RCC 7860 (cell line): ENCODE results near the gene CD48.
"Not testable (repeated sequence)": the region's sequence is repeated elsewhere in the genome, so short reads cannot be mapped to it uniquely, and the experiment has no call there.

Experiments
- DNase-seq: peaks from one replicate; pipeline ENCODE4 v3.0.0-alpha.2; 2015; ENCODE audit warnings: low spot score
- FAIRE-seq: peaks from 2 replicates; lab custom pipeline; 2012; peaks lifted over from hg19 to GRCh38; lab: Jason Lieb, UNC

The CD48 gene

DNA sequence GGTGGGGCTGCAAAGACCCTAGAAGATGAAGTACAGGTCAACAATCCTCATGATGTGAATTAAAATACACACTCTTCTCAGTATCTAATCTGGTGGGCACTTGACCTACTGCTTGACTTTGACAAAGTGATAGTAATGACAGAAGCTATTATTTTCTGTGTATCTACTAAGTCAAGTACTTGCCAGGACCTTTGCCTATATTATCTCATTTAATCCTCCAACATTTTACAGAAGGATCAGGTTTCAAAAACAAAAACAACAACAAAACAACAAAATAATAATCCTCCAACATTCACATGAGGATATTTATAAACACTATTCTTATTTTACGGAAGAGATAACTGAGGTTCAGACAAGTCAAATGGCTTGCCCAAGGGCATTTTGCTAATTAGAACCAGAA is 4.4 kb upstream of the CD48 start:
- FAIRE-seq (no peak), DNase-seq (no peak)

DNA sequence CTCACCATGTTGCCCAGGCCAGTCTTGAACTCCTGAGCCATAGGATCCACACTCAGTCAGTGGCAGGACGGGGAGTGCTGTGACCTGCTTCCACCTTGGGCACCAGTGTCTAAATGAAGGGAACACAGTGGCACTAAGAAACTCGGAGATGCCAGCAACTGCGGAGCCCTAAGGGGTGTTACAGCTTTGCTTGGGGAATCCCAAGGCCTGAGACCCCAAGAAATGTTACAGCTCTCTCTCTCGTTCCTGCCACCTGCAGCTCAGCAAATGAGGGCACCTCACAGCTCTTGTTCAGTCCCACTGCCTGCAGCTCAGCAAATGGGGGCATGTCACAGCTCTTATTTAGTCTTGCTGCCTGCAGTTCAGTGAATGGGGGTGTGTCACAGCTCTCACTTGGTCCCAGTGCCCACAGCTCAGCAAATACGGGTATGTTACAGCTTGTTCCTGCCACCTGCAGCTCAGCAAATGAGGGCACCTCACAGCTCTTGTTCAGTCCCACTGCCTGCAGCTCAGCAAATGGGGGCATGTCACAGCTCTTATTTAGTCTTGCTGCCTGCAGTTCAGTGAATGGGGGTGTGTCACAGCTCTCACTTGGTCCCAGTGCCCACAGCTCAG is 2.5 kb upstream of the CD48 start:
- not testable (repeated sequence) for FAIRE-seq, DNase-seq

- FAIRE-seq (no peak), DNase-seq (no peak)
These were observed 1.5 kb upstream of the CD48 start for GRCh38 chr1:160713161-160713560.

GRCh38 chr1:160712525-160713080 is 981 bp upstream of the CD48 start:
- not testable (repeated sequence) for FAIRE-seq, DNase-seq

GRCh38 chr1:160711276-160711601 is 383 bp downstream of the CD48 start:
- FAIRE-seq (no peak), DNase-seq (no peak)

DNA sequence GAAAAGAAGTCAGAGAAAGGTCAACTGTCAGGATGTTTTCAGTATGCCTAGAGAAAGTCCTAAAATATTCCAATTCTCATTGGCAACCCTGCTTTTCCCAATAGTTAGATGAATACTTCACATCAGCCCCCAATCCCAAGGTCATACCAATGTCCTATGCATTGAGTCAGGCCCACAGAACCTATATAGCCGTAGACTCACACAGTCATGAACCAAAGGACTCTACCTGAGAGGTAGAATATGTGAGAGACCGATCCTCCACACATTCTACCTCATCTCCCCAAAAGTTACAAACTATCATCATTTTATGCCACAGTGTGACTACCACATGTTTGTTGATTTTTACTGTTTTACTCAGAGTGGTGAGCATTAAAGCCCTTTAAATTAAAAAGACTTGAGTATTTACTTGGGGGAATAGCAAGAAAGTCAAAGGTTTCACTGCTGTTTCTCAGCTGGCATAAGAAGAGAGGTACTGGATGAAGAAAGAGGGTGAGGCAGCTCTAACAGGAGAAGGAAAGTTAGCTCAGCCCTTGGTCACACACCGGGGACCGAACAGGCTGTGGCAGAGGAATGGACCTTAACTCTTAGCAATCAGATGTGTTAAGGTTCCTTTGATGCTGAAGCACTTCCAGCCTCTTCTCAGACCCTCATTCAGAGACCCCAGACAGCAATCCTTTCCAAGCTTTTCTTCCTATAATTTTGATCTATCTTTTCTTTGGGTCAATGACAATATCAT is 937 bp downstream of the CD48 start:
- DNase-seq, result no peak
- FAIRE-seq, result no peak

DNA sequence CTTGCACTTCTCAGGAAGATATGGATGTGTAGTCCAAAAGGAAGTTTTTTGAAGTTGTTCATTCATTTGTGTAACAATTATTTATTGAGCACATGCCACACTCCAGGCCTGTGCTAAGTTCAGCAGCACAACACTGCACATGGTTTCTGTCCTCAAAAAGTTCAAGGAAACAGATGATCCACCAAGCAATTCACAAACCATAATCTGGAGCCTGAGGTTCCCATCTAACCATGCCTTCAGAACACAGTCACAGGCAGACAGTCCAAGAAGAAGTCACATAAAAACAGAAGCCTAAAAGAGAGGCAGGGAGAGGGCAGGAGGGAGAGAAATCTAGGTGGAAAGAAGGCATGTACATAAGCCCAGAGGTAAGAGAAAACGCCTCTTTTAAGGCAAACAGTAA is 1.9 kb downstream of the CD48 start:
- no peak for DNase-seq
- no peak for FAIRE-seq

- DNase-seq (no peak), FAIRE-seq (no peak)
These were observed 2.8 kb downstream of the CD48 start for GRCh38 chr1:160708801-160709200.

- FAIRE-seq, result no peak
- DNase-seq, result no peak
These were observed 3.5 kb downstream of the CD48 start for GRCh38 chr1:160708118-160708517.

- FAIRE-seq (no peak), DNase-seq (no peak)
These were observed 4.2 kb downstream of the CD48 start for GRCh38 chr1:160707236-160708064.

DNA sequence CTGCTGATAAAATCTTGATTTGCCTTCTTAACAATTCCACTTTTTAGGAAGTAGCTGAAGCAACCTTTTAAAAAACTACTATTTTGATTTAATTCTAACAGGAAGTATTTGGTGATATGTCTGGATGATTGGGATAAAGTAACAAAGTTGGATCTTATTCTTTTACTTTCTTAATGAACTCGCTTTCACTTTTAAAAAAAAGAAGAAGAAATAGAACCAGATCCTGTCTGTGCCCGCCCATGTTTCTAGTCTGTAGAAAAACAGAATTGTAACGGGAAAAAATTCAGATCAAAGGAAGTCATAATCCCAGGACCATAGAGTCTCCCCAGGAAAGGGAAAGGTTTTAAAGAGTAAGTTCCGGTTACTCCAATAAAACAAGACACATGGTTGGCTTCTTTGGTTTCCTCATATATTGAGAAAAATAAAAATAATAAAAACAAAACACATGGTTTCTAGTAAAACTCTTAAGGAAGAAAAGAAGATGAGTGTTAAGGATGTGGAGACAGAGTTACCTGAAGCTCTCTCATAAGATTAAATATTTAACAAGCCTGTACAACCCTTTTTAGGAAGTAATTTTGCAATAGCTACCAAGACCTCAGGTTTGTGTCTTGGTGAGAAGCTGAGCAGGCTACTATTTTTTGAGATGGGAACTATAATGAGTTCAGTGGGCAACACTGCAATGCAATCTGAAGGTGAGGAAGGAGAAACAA is 4.9 kb downstream of the CD48 start:
- no peak for DNase-seq
- FAIRE-seq, result no peak

DNA sequence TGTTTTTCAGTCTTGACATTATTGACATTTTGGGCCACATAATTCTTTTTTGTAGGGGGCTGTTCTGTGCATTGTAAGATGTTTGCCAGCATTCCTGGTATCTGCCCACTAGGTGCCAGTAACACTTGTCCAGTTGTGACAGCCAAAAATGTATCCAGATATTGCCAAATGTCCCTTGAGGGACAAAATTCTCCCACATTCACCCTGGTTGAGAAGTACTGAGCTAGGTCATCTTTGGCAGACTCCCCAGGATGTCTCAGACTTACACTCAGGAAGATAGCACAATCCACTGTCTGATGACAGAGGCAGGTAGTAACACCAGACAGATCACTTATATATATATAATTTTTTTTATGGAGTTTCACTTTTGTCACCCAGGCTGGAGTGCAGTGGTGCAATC is 5.9 kb downstream of the CD48 start:
- FAIRE-seq, result no peak

DNA sequence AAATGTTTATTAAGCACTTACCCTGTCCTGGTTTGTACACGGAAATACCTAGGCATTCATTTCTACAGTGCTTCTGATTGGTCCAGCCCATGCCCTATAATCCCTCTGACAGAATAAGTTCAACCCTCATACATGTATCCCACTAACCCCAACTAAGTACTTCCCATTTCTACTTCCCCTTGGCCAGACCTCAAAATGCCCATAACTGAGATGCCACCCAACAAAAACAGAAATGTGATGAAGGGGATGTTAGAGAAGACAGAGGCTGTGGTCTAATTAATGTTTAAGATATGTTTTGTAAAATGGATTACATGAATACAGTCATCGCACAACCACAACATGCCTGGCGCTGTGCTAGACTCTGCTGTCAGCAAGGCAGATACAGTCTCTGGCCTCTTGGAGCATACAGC is 6.4 kb downstream of the CD48 start:
- FAIRE-seq, DNase-seq: not testable (repeated sequence)

More for the DNA sequence above, 5.9 kb downstream of the CD48 start:
- no peak for DNase-seq

DNA sequence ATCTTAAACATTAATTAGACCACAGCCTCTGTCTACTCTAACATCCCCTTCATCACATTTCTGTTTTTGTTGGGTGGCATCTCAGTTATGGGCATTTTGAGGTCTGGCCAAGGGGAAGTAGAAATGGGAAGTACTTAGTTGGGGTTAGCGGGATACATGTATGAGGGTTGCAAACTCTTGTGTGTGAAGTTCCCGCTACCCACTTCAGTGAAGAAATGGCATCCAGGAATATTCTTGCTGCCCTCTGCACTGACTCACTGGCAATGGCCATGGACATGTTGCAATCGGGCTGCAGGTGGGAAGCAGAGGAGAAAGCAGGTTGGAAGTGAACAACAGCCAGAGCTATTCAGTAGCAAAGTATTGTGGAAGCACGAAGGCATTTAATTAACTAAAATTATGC is 7.4 kb downstream of the CD48 start:
- no peak for DNase-seq
- no peak for FAIRE-seq

DNA sequence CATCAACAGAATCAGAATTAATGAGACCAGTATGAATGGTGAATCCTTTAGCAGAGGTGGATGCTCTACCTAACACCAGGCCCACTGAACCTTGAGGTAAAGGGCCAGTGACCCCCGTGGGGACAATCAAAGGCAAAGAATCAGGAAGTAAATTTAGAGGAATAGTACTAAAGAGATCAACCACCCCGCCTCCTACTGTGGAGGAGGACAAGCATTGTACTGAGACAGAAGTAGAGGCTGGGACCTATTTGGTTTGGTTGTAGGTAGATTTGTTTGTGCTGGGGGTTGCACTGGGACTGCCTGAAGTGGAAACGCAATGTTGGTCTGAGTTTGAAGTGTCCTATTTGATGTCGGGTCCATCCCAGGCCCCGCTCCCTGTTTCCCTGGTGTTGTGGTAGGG is 9.5 kb downstream of the CD48 start:
- FAIRE-seq (no peak), DNase-seq (no peak)

- not testable (repeated sequence) for FAIRE-seq, DNase-seq
These were observed 19.2 kb downstream of the CD48 start for GRCh38 chr1:160692390-160692789.

DNA sequence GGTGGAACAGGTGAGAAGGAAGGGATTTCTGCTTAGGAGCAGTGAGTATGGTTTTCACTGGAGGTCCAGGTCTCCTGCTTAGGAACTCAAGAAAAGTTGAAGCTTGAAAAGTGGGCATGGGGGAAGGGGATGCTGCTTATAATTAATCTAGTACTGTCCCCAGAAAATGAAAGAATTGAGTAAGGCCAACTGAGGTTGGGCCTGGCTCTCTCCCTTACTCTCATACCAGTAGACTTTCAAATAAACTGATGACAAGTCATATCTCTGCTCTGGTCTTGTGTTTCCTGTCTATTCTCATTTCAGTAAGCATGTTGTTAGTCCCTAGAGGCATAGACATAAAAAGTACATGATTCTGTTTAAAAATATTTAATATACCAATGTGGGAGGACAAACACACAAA is 26.4 kb downstream of the CD48 start:
- FAIRE-seq (no peak), DNase-seq (no peak)

DNA sequence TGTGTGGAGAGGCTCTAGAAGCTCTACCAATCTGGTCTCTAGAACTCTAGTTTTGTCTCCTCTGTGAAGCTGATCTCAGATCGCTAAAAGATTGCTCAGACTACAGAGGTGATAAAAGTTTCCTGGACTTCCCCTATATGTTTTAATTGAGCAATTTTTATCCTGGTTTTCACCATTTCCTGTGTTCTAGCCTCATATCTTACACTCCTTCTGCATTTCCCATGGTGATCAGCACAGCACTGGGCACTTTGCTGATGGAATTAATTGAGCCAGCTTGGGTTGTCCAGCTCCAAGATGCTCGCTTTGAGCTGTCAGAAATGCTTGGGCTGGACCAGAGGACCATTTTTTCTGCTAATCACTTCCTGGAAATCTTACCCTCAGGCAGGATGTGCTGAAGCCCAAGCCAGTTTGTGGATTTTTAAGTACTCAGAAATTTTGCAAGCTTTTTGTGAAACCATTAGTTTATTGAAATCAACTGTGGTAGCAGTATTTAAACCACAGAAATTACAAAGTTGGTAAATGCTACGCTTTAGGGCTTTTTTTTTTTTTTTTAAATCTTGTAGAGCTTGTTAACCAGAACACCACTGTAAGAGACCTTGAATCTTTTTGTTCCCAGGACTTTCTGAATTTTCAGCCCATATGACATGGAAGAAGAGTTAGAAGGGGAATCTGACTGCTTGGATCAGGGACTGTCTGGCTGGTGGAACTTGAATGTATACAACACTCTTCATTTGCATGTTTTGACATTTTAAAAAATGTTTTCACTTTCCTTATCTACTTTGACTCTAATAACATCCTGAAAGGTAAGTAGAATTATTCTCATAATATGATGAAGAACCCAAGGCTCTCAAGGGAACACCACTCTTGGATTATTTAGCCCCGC is 28.4 kb downstream of the CD48 start:
- DNase-seq (no peak), FAIRE-seq (no peak)

DNA sequence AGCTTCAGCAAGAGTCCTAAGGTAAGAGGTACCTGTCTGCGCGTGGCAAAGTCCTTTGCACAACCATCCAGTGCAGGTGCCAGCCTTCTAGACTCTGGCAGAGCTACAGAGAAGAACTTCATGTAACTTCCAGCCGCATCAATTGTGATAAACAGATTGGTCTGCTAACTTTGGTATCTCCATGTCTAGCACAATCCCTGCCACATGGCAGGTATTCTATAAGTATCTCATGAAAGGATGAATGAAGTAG is 29.8 kb downstream of the CD48 start:
- FAIRE-seq (no peak), DNase-seq (no peak)
